Effector memory CD8-positive, alpha-beta T cell (primary cell): Measurements from ENCODE around the gene NKD1.
A peak's percentile ranks its signal among the peaks of the same experiment; 100 is the strongest.

Experiments used
- ATAC-seq: fragments of 150-1000 bp; cut with Tn5 transposase; replicated peaks from 2 replicates; pipeline ENCODE4 v1.10.0; 2021; ENCODE audit warnings: mild to moderate bottlenecking, moderate library complexity
- DNase-seq, 3 experiments: peaks; one replicate each; pipeline ENCODE4 v3.0.0; 2021
- H3K27ac Mint-ChIP-seq, 2 donors: one replicate each; pipeline ENCODE4 v1.8.0; 2022; ENCODE audit warnings: mild to moderate bottlenecking in 2 of 2, mixed read lengths in 2 of 2, moderate library complexity in 2 of 2
- H3K27me3 Mint-ChIP-seq, 2 donors: one replicate each; pipeline ENCODE4 v1.8.0; 2022; ENCODE audit warnings: mixed read lengths in 2 of 2
- H3K36me3 Mint-ChIP-seq: one replicate; pipeline ENCODE4 v1.8.0; 2022; ENCODE audit warnings: mild to moderate bottlenecking, moderate library complexity, mixed read lengths; ENCODE audit not compliant: insufficient read depth
- H3K4me1 Mint-ChIP-seq, 2 donors: one replicate each; pipeline ENCODE4 v1.8.0; 2022; ENCODE audit warnings: low read depth in 2 of 2, mixed read lengths in 2 of 2
- H3K4me3 Mint-ChIP-seq, 2 donors: one replicate each; pipeline ENCODE4 v1.8.0; 2022; ENCODE audit warnings: mild to moderate bottlenecking in 2 of 2, mixed read lengths in 2 of 2, moderate library complexity in 2 of 2
- H3K9me3 Mint-ChIP-seq, 2 donors: one replicate each; pipeline ENCODE4 v1.8.0; 2022; ENCODE audit warnings: mixed read lengths in 2 of 2

NKD1 gene

DNA sequence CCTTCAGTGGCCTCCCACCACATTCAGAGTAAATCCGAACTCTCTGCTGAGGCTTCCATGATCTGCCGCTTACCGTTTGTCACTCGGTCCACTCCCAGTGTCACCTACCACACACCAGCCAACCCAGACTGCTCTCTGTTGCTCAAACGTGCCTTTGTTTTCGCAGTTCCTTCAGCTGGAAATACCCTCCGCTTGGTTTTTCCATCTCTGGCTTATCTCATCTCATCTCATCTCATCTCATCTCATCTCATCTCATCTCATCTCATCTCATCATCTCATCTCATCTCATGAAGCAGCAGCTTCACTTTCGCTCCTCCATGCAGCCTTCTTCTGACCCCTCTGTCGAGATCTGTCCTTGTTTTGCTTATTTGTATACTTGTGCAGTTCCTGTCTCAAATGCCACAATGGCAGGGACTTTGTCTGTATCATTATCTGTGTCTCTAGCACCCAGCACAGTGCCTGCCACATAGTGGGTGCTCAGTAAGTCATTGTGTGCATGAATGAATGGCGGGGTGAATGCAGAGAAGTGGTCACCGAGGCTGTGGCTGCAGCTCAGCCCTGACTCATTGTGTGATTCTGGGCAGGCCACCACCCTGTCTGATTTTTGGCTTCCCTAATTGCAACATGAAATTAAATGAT is 136.7 kb downstream of the NKD1 start:
- Mint-ChIP-seq H3K27me3 (no peaks in the 10 kb centered on the region), H3K27ac (peak overlapping the region; percentile 80 to 96), H3K36me3 (peaks cover 7% of the 10 kb centered on the region), H3K4me1 (peaks cover 56 to 58% of the 10 kb centered on the region in 2 donors), H3K4me3 (peak overlapping the region; percentile 57 to 59), H3K9me3 (no peaks in the 10 kb centered on the region)
- ATAC-seq (peak; percentile 21), DNase-seq (no peak)

GRCh38 chr16:50685462-50686063 is 137.4 kb downstream of the NKD1 start:
- Mint-ChIP-seq H3K4me1 (peaks cover 50 to 53% of the 10 kb centered on the region in 2 donors), H3K9me3 (no peaks in the 10 kb centered on the region), H3K27me3 (no peaks in the 10 kb centered on the region), H3K27ac (peak overlapping the region; percentile 80 to 96), H3K4me3 (peak overlapping the region; percentile 57 to 68), H3K36me3 (peaks cover 4% of the 10 kb centered on the region)
- DNase-seq (no peak), ATAC-seq (peak; percentile 13)

- Mint-ChIP-seq H3K9me3 (no peaks in the 10 kb centered on the region), H3K4me3 (no peak overlapping the region), H3K27me3 (no peaks in the 10 kb centered on the region), H3K27ac (no peak overlapping the region), H3K36me3 (peaks cover 3% of the 10 kb centered on the region), H3K4me1 (peaks cover 44 to 50% of the 10 kb centered on the region in 2 donors)
- no peak for DNase-seq
- ATAC-seq = no peak
Observed at GRCh38 chr16:50688083-50688482, 139.9 kb downstream of the NKD1 start.

DNA sequence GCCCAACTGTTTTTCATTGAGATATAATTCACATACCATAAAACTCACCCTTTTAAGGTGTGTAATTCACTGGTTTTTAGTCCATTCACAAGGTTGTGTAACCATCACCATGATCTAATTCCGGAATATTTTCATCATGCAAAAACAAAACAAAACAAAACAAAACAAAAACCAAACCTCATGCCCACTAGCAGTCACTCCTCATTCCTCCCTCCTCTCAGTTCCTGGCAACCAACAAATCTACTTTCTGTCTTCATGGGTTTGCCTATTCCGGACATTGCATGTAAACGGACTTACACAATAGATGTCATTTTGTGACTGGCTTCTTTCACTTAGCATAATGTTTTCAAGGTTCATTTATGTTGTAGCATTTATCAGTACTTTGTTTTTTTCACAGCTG is 140.7 kb downstream of the NKD1 start:
- Mint-ChIP-seq H3K9me3 (no peaks in the 10 kb centered on the region), H3K4me1 (peaks cover 37 to 44% of the 10 kb centered on the region in 2 donors)

GRCh38 chr16:50690177-50690576 is 142.0 kb downstream of the NKD1 start:
- H3K4me3 Mint-ChIP-seq = no peak overlapping the region
- no peaks in the 10 kb centered on the region for H3K9me3 Mint-ChIP-seq
- ATAC-seq (no peak), DNase-seq (no peak)
- H3K4me1 Mint-ChIP-seq = peaks cover 37 to 42% of the 10 kb centered on the region in 2 donors
- H3K27me3 Mint-ChIP-seq = no peaks in the 10 kb centered on the region
- H3K27ac Mint-ChIP-seq = no peak overlapping the region
- peaks cover 4% of the 10 kb centered on the region for H3K36me3 Mint-ChIP-seq

More for the DNA sequence above, 140.7 kb downstream of the NKD1 start:
- H3K27ac Mint-ChIP-seq = no peak overlapping the region
- H3K27me3 Mint-ChIP-seq = no peaks in the 10 kb centered on the region
- ATAC-seq (no peak), DNase-seq (no peak)
- no peak overlapping the region for H3K4me3 Mint-ChIP-seq
- peaks cover 4% of the 10 kb centered on the region for H3K36me3 Mint-ChIP-seq

GRCh38 chr16:50692644-50692998 is 144.4 kb downstream of the NKD1 start:
- Mint-ChIP-seq H3K4me3 (peak overlapping the region; percentile 63 to 65), H3K9me3 (no peaks in the 10 kb centered on the region), H3K27me3 (no peaks in the 10 kb centered on the region), H3K36me3 (peaks cover 5% of the 10 kb centered on the region), H3K27ac (peak overlapping the region; percentile 58 to 81), H3K4me1 (peaks cover 45 to 47% of the 10 kb centered on the region in 2 donors)
- DNase-seq (no peak), ATAC-seq (no peak)

- Mint-ChIP-seq H3K9me3 (no peaks in the 10 kb centered on the region), H3K4me1 (peaks cover 49 to 53% of the 10 kb centered on the region in 2 donors), H3K36me3 (peaks cover 9% of the 10 kb centered on the region), H3K27me3 (no peaks in the 10 kb centered on the region), H3K27ac (peak within 1 kb of the TSS; percentile 97), H3K4me3 (peak within 1 kb of the TSS; percentile 89)
- DNase-seq (no peak), ATAC-seq (peak; percentile 34)
Observed at GRCh38 chr16:50692999-50693781, 145.0 kb downstream of the NKD1 start, which contains the start of gene NOD2. Gene NOD2, plus strand, starts transcription at chr16:50693606. Its CDS starts 5,890 bp downstream, at chr16:50699496.

DNA sequence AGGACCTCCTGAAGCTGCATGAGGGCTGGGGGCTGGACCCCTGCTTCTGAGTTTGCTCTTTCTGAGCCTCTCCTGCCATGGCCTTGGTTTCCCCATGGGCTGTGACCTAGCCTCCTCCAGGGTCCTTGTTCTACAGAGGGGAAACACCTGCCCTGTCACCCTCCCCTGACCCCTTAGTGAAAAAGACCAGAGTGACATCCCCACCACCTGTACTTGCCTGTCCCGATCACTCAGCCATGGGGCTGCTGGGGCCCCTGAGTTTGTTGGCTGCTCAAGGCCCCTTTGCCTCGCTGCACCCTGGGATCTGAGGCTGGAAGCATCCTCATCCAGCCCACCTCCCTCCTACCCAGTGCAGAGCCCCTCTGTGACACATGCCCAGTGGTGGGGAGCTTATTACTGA is 146.0 kb downstream of the NKD1 start:
- H3K36me3 Mint-ChIP-seq = peaks cover 9% of the 10 kb centered on the region
- DNase-seq (no peak), ATAC-seq (no peak)
- peaks cover 58 to 61% of the 10 kb centered on the region in 2 donors for H3K4me1 Mint-ChIP-seq
- H3K27me3 Mint-ChIP-seq = no peaks in the 10 kb centered on the region
- H3K4me3 Mint-ChIP-seq = peak overlapping the region; percentile 89
- H3K27ac Mint-ChIP-seq = peak overlapping the region; percentile 97
- H3K9me3 Mint-ChIP-seq = no peaks in the 10 kb centered on the region

- Mint-ChIP-seq H3K27ac (peak overlapping the region; percentile 97), H3K9me3 (no peaks in the 10 kb centered on the region), H3K4me1 (peaks cover 67 to 69% of the 10 kb centered on the region in 2 donors), H3K4me3 (peak overlapping the region; percentile 89), H3K27me3 (no peaks in the 10 kb centered on the region), H3K36me3 (peaks cover 12% of the 10 kb centered on the region)
- ATAC-seq (no peak), DNase-seq (no peak)
Observed at GRCh38 chr16:50695017-50696000, 147.1 kb downstream of the NKD1 start.

DNA sequence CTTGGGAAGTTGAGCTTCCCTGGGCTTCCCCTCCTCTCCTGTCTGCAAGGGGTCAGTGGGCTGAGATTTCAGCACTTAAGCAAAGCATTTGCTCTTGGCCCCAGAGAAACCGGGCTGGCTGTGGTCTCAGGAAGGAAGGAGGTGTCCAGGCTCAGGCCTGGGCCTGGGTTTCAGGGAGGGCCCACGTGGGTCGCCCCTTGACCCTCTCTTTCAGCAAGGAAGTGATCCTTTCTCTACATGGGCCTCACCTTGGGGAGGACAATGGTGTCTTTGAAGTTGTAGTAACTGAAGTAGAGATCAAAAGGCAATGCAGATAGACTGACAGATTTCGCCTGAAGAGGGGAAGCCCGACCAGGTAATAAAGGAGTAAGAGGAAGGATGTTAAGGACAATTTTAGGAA is 147.9 kb downstream of the NKD1 start:
- Mint-ChIP-seq H3K36me3 (peaks cover 12% of the 10 kb centered on the region), H3K9me3 (no peaks in the 10 kb centered on the region), H3K4me1 (peaks cover 67 to 68% of the 10 kb centered on the region in 2 donors), H3K27me3 (no peaks in the 10 kb centered on the region), H3K4me3 (peak overlapping the region; percentile 89), H3K27ac (peak overlapping the region; percentile 97)
- no peak for DNase-seq
- no peak for ATAC-seq

DNA sequence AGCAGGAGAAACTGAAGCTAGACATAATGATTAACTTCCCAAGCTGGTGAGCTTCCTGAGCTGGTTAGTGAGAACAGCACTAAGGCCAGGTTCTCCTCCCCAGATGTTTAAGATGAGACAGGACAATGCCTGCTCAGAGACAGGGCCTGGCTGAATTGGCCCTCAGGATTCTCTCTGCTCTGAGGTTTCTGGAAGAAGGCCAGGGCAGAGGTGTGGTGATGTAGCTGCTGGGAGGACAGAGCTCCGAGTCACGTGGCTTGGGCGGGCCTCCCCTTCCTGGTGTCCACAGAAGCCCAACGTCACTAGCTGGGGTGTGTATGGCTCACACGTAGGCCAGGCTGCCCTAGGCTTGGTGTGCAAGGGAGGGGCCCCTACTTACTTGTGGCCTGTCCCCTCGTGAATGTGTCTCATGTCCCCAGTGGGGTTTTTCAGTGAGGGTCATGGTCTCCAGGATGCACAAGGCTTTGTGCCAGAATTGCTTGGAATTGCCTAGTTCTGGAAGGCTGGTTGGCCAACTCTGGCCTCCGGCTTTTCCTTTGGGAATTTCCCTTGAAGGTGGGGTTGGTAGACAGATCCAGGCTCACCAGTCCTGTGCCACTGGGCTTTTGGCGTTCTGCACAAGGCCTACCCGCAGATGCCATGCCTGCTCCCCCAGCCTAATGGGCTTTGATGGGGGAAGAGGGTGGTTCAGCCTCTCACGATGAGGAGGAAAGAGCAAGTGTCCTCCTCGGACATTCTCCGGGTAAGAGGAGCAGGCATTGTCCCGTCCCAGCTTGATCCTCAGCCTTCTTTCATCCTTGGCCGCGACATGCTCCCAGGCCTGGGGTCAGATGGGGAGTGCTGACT is 148.6 kb downstream of the NKD1 start:
- H3K27me3 Mint-ChIP-seq = no peaks in the 10 kb centered on the region
- DNase-seq (peak; percentile 50 to 59 (median 56)), ATAC-seq (peak; percentile 74)
- H3K4me1 Mint-ChIP-seq = peaks cover 67 to 74% of the 10 kb centered on the region in 2 donors
- H3K27ac Mint-ChIP-seq = peak overlapping the region; percentile 97
- no peaks in the 10 kb centered on the region for H3K9me3 Mint-ChIP-seq
- peak overlapping the region; percentile 89 for H3K4me3 Mint-ChIP-seq
- peaks cover 12% of the 10 kb centered on the region for H3K36me3 Mint-ChIP-seq

DNA sequence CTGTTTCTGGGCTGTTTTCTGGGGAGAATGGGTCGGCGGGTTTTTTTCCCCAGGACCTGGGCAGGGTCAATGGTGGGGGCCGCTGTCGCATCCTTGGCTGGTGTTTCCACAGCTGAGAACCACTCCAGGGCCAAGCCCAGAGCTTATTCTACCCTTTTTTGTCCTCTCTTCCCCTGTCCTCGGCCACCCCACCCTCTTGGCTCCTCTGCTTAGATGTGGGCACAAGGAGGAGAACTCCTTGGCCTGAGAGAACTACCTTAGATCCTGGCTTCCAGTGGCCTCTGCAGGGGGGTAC is 149.2 kb downstream of the NKD1 start:
- peak overlapping the region; percentile 89 for H3K4me3 Mint-ChIP-seq
- H3K27ac Mint-ChIP-seq = peak overlapping the region; percentile 97
- peaks cover 65 to 71% of the 10 kb centered on the region in 2 donors for H3K4me1 Mint-ChIP-seq
- no peaks in the 10 kb centered on the region for H3K9me3 Mint-ChIP-seq
- H3K27me3 Mint-ChIP-seq = no peaks in the 10 kb centered on the region
- DNase-seq (no peak), ATAC-seq (no peak)
- peaks cover 12% of the 10 kb centered on the region for H3K36me3 Mint-ChIP-seq
